Midbrain (tissue), 1 donor: Measurements from ENCODE around the gene TAF5L.
A peak's percentile ranks its signal among the peaks of the same experiment; 100 is the strongest.

Experiments used
- DNase-seq: peaks from one replicate; lab custom pipeline; 2025; lab: John Stamatoyannopoulos, UW

The TAF5L gene

GRCh38 chr1:229625915-229626831 lies at the start of gene TAF5L, which contains the start of gene URB2:
Gene TAF5L, minus strand, starts transcription at chr1:229626122. Its CDS starts 11,640 bp downstream, at chr1:229614482.
Gene URB2, plus strand, starts transcription at chr1:229626247. Its CDS starts 1,387 bp downstream, at chr1:229627634.
- peak; percentile 92 for DNase-seq

GRCh38 chr1:229675396-229675795 lies 49.5 kb upstream of the TAF5L start:
- no peak for DNase-seq

GRCh38 chr1:229674042-229674441 lies 48.1 kb upstream of the TAF5L start:
- DNase-seq: no peak

GRCh38 chr1:229672246-229672645 lies 46.3 kb upstream of the TAF5L start:
- DNase-seq: no peak

GRCh38 chr1:229671310-229671709 lies 45.4 kb upstream of the TAF5L start:
- DNase-seq: no peak

GRCh38 chr1:229669333-229669732 lies 43.4 kb upstream of the TAF5L start:
- DNase-seq: no peak

GRCh38 chr1:229666585-229666984 lies 40.7 kb upstream of the TAF5L start:
- DNase-seq: no peak

- DNase-seq: peak; percentile 23
Observed at GRCh38 chr1:229665912-229666558, 40.1 kb upstream of the TAF5L start.

GRCh38 chr1:229664133-229664689 lies 38.3 kb upstream of the TAF5L start:
- DNase-seq: peak; percentile 56

- no peak for DNase-seq
Observed at GRCh38 chr1:229661897-229662296, 36.0 kb upstream of the TAF5L start.

- DNase-seq: peak; percentile 86
Observed at GRCh38 chr1:229661022-229661877, 35.3 kb upstream of the TAF5L start.

GRCh38 chr1:229657993-229658755 lies 32.3 kb upstream of the TAF5L start:
- DNase-seq: no peak

- no peak for DNase-seq
Observed at GRCh38 chr1:229655781-229656180, 29.9 kb upstream of the TAF5L start.

GRCh38 chr1:229653420-229653819 lies 27.5 kb upstream of the TAF5L start:
- DNase-seq: no peak

GRCh38 chr1:229651546-229651945 lies 25.6 kb upstream of the TAF5L start:
- DNase-seq: no peak

GRCh38 chr1:229650045-229650444 lies 24.1 kb upstream of the TAF5L start:
- no peak for DNase-seq

GRCh38 chr1:229648406-229648805 lies 22.5 kb upstream of the TAF5L start:
- DNase-seq: no peak

GRCh38 chr1:229645324-229645993 lies 19.5 kb upstream of the TAF5L start:
- DNase-seq: no peak

- no peak for DNase-seq
Observed at GRCh38 chr1:229643996-229644745, 18.2 kb upstream of the TAF5L start.

- no peak for DNase-seq
Observed at GRCh38 chr1:229642970-229643369, 17.0 kb upstream of the TAF5L start.
